Measurements from ENCODE around the gene KLHL36.

Gene KLHL36

DNA sequence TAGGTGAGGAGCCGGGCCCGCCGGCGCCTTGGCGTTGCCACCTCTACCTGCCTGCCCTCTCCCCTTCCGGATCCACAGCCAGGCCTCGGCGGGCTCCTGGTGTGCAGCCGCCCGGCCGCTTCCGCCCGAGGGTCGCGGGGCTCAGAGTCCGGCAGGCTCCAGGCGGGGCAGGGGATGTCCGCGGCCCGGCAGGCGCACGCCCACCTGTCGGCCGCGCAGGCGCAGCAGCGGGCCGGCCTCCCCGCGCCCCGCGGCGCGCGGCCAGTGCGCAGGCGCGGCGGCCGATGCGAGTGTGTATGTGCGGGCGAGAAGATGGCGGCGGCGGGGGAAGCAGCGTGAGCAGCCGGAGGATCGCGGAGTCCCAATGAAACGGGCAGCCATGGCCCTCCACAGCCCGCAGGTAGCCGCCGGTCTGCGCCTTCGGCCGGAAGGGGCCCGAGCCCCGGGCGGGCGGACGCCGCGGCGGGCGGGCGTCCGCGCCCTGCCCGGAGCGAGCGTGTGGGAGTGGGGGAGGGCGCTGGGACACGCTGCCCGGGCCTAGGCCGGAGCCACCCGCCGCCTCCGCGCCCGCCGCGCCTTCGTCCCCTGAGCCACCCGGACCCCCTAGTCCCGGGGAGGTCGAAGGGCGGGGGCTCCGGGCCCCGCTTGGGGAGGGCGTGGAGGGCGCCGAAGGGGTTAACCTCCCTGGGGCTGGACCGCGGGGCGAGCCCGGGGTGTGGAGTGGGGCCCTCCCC lies 51.6 kb downstream of the KLHL36 start, which contains the start of gene USP10:
USP10 (plus strand) TSS at position 289 of the 734 bp plus-strand sequence; CDS start at position 380, 91 bp downstream.
- peak; percentile 77 for DNase-seq

DNA sequence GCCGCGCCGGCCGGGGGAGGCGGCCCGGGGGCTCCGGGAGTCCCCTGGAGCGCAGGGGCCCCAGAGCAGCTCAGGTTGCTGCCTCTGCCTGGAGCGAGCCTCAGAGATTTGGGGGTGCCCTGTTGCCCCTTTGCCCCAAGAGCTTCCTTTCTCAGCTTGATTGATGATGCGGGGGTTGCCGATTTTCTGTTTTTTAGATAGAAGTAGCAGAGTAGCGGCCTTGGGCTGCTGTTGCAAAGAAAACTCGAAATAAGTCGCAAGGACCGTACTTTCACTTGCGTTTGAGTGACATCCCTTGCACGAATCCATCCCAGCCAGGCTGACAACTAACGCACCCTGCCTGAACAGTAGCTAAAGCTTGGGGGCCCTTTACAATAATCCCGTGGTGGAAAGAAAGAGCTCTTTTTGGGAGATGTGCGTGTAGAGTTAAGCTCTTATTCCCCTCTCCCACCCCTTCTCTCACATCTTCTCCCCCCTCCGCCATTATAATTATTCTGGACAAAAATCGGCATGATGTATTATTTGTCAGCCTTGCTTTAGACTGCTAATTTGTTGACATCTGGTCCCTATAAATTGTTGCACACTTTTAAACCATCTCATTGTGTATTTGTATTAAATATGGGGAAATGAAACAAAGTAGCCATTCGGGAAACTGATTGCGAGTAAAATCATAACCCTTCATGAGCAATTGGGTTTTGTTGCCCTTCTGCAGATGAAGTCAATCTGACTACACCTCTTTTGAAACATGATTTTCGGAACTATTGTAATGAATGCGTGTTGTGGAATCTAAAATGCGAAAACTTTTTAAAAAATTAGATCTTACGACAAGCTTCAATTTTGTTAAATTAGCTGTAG lies 52.4 kb downstream of the KLHL36 start:
- DNase-seq = no peak

DNA sequence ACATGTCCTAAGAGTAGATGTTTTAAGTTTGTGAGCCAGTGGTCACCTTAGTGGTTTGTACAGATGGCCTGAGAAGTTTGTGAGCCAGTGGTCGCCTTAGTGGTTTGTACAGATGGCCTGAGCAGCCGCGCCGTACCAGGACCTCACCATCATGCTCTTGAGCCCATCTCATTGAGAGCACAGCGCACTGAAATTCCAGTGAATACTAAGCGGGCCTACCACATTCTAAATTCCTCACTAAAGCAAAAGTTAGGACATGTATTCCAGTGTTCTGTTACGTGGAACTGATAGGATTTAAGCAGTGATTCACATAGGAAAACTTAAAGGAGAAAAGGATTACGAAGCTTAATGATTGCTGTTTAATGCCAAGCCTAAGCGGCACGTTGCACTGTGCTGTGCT lies 55.4 kb downstream of the KLHL36 start:
- no peak for DNase-seq

DNA sequence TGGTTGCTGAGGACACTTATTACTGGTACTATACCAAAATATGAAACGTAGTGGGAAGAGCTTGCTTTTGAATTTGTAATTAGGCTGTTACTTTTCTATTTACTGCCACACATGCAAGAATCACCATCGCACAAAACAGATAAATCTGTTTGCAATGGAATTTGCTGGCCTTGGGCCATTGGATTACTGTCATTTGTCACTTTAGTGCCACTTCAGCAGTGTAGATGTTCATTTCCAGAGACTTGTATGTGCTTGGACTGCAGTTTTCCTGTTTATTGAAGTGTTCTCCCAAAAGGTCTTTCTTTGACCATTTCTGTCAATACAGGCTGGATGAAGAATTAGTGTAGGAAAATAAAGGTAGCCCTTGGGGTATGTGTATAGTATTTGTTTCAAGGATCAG lies 55.9 kb downstream of the KLHL36 start:
- no peak for DNase-seq

DNA sequence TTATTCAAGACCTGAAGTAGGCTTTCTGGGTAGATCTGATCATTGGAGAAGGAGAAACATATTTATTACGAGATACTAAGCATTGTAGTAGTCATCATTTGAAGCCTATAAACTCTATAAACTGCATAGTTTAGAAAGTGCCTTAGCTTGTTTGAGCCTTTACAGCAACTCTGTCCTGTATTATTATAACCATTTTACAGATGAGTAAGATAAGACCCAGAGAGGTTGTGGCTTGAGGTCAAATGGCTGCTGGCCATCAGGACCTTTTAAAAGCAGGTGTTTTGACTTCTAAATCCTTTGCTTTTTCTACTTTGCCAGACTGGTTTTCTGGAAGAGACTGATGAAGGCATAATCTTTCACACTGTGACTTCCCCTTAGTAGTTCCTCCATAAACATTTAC lies 58.5 kb downstream of the KLHL36 start:
- no peak for DNase-seq

DNA sequence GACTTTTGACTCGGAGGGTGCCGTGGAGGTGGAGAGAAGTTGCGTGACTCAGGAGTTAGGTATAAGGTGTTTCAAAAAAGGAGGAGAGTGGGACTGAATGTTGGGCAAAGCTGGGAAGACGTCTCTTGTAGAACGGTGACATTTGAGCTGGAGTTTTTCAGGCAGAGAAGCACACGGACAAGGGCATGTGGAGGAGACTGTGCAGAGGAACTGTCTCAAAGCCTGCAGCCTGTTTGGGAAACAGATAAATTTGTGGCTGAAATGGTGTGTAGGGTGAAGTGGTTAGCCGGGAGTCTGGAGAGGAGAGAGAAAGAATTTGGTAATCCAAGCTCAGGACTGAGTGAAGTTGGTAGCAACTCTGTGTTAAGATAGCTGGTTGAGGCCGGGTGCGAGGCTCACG lies 61.3 kb downstream of the KLHL36 start:
- no peak for DNase-seq

DNA sequence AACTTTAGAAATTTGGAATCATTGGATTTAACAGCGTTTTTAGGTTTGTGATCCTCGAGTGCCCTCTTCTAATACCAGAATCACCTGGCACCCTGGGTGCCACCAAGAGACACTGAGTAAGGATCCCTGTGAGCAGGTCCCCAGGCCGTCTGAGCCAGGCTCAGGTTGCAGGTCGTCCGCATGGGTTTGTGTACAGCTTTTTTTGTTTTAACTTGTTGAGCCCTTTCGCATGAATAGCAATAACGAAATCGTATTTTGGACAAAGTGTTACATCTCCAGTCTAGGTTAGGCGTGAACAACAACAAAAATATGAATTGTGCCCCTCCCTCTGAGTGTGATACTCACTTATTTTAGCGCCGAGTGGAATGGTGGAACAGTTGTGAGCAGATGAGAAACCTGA lies 62.4 kb downstream of the KLHL36 start:
- DNase-seq = no peak

Measured in NCI-H510A (cell line).